GM23248 (cell line): ENCODE measurements around the gene SNRNP70.

Source experiments
- EZH2 ChIP-seq: fragments of 200-600 bp; sonication (generic); IDR thresholded peaks from 2 replicates; pipeline ENCODE4 v1.6.1; 2018; ENCODE audit warnings: antibody characterized with exemption, mild to moderate bottlenecking; ENCODE audit not compliant: insufficient read depth, poor library complexity, severe bottlenecking
- EZH2phosphoT487 ChIP-seq: fragments of 200-600 bp; sonication (generic); IDR thresholded peaks from 2 replicates; pipeline ENCODE4 v1.6.1; 2018; ENCODE audit warnings: antibody characterized with exemption, moderate library complexity, mild to moderate bottlenecking, low read depth; ENCODE audit not compliant: insufficient read depth

DNA sequence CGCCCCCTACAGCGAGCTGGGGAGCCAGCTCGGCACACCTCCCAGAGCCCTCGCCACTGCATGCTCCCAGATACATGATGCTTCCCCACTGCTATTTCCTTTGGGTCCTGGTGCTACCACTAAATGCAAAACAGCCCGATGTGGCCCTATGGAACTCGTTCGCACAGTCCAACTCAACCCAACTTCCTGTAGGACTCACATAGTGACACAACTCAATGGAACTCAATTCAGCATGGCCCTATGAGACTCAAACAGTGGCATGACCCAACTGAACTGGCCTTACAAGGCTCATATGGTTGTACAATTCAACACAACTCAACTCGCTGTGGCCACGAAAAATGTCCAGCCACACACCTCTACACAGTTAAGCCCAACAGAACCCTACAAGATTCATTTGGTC is 16.2 kb upstream of the SNRNP70 start:
- TF ChIP-seq EZH2 (no peak), EZH2phosphoT487 (no peak)
